HCT116 (cell line): ENCODE measurements around the gene LCP1. TPM values are rescaled to one million over a fixed set of nuclear protein-coding genes. Genes with fewer than 3 reads are reported as not detected.

Experiments
- ATAC-seq: fragments of 200-7000 bp; cut with Tn5 transposase; 2 replicates; pipeline ENCODE4 v1.9.1; 2020; ENCODE audit warnings: mild to moderate bottlenecking, moderate library complexity
- BruUV-seq: library from RNA; stranded (reverse); fragments of 400-500 nt; replicated peaks from 2 replicates; lab custom pipeline; 2021; lab: Mats Ljungman, UMichigan
- CTCF ChIA-PET: fragments of 300-600 bp; sonication (Branson Sonifier 250); formaldehyde crosslinking; loops from one replicate; lab custom pipeline; 2021; ENCODE audit warnings: antibody characterized with exemption; lab: Charles Lee
- POLR2A ChIA-PET: fragments of 300-600, 350-600 bp; sonication (Branson Sonifier 250); formaldehyde crosslinking; loops from one replicate; lab custom pipeline; 2021; ENCODE audit warnings: antibody characterized with exemption; lab: Charles Lee
- RAD21 ChIA-PET, 2 experiments: fragments of 300-600 bp; sonication (Branson Sonifier 250); formaldehyde crosslinking; loops; one replicate each; lab custom pipeline; 2023; ENCODE audit warnings: low total read pairs in 2 of 2; ENCODE audit not compliant: uncharacterized antibody in 2 of 2, unreplicated experiment in 2 of 2, low non-redundant PET in 1 of 2; lab: Charles Lee
- DNase-seq: peaks from one replicate; pipeline ENCODE4 v3.0.0-alpha.2; 2010; ENCODE audit warnings: low read depth, low spot score
- H2AFZ ChIP-seq: fragments of 200-600 bp; shearing (Covaris generic), sonication (generic); 2 replicates; pipeline ENCODE4 v1.6.1; 2017; ENCODE audit warnings: low read depth, mixed run types, mixed read lengths, antibody characterized with exemption, low read length; ENCODE audit not compliant: poor library complexity, severe bottlenecking
- H3K27ac ChIP-seq: 2 replicates; pipeline ENCODE4 v1.5.1; 2012; ENCODE audit warnings: low read depth, low read length
- H3K27me3 ChIP-seq: fragments of 200-600 bp; sonication (generic); 2 replicates; pipeline ENCODE4 v1.6.1; 2016; ENCODE audit warnings: mixed run types, low read length, mixed read lengths; ENCODE audit not compliant: insufficient read depth
- H3K36me3 ChIP-seq, 2 experiments: fragments of 200-500 bp in 1 of 2; fragments of 200-600 bp in 1 of 2; sonication (Bioruptor generic) in 1 of 2; sonication (generic) in 1 of 2; 2 replicates each; pipeline versions ENCODE4 v1.5.1 to v1.6.1; 2014 to 2016; ENCODE audit warnings: low read length in 2 of 2, inconsistent platforms in 1 of 2, mixed read lengths in 1 of 2, mixed run types in 1 of 2; ENCODE audit not compliant: insufficient read depth in 2 of 2, control insufficient read depth in 1 of 2
- H3K4me1 ChIP-seq, 2 experiments: fragments of 200-600 bp in 1 of 2; sonication (generic) in 1 of 2; 2 replicates each; pipeline versions ENCODE4 v1.5.1 to v1.6.1; 2012 to 2017; ENCODE audit warnings: low read length in 2 of 2, inconsistent platforms in 1 of 2, mild to moderate bottlenecking in 1 of 2, mixed read lengths in 1 of 2, mixed run types in 1 of 2, moderate library complexity in 1 of 2; ENCODE audit not compliant: insufficient read depth in 2 of 2, control insufficient read depth in 1 of 2
- H3K4me2 ChIP-seq: fragments of 200-600 bp; sonication (generic); 2 replicates; pipeline ENCODE4 v1.6.1; 2017; ENCODE audit warnings: mixed run types, low read length, mixed read lengths
- H3K4me3 ChIP-seq, 2 experiments: fragments of 200-600 bp in 1 of 2; sonication (generic) in 1 of 2; replicated peaks in 1 of 2; 2 replicates each; pipeline ENCODE4 v1.5.1; 2011 to 2016; ENCODE audit warnings: low read length in 2 of 2, control low read depth in 1 of 2, low read depth in 1 of 2, mild to moderate bottlenecking in 1 of 2, mixed read lengths in 1 of 2, mixed run types in 1 of 2
- H3K79me2 ChIP-seq: fragments of 200-600 bp; sonication (generic); 2 replicates; pipeline ENCODE4 v1.6.1; 2017; ENCODE audit warnings: mild to moderate bottlenecking, mixed run types, low read length, moderate library complexity, mixed read lengths; ENCODE audit not compliant: insufficient read depth
- H3K9ac ChIP-seq: fragments of 200-600 bp; sonication (generic); 2 replicates; pipeline ENCODE4 v1.6.1; 2016; ENCODE audit warnings: low read length, mixed read lengths
- H3K9me2 ChIP-seq: fragments of 200-600 bp; sonication (generic), shearing (Covaris generic); 2 replicates; pipeline ENCODE4 v1.6.1; 2017; ENCODE audit warnings: mixed run types, mild to moderate bottlenecking, moderate library complexity; ENCODE audit not compliant: insufficient read depth
- H3K9me3 ChIP-seq, 2 experiments: fragments of 200-500 bp in 1 of 2; fragments of 200-600 bp in 1 of 2; sonication (Bioruptor generic) in 1 of 2; sonication (generic) in 1 of 2; 2 replicates each; pipeline ENCODE4 v1.6.1; 2014 to 2017; ENCODE audit warnings: low read length in 2 of 2, mixed read lengths in 2 of 2, inconsistent platforms in 1 of 2, low read depth in 1 of 2, mild to moderate bottlenecking in 1 of 2, mixed run types in 1 of 2, moderate library complexity in 1 of 2; ENCODE audit not compliant: control insufficient read depth in 1 of 2, insufficient read depth in 1 of 2
- H4K20me1 ChIP-seq: fragments of 200-600 bp; sonication (generic), shearing (Covaris generic); 2 replicates; pipeline ENCODE4 v1.6.1; 2017; ENCODE audit warnings: mixed run types, mild to moderate bottlenecking, moderate library complexity; ENCODE audit not compliant: insufficient read depth
- POLR2AphosphoS5 ChIP-seq: IDR thresholded peaks from 2 replicates; pipeline ENCODE4 v1.6.1; 2011; ENCODE audit warnings: mild to moderate bottlenecking, low read depth, low read length, moderate library complexity
- RAD21 ChIP-seq: IDR thresholded peaks from 2 replicates; pipeline ENCODE4 v1.6.1; 2012; ENCODE audit warnings: low read depth, mild to moderate bottlenecking
- SIN3A ChIP-seq: IDR thresholded peaks from 2 replicates; pipeline ENCODE4 v1.6.1; 2012; ENCODE audit warnings: low read depth
- SRF ChIP-seq: IDR thresholded peaks from 2 replicates; pipeline ENCODE4 v1.6.1; 2012; ENCODE audit warnings: low read depth
- ZNF274 ChIP-seq: fragments of 200-500 bp; sonication (Bioruptor generic); IDR thresholded peaks from 2 replicates; pipeline ENCODE4 v1.6.1; 2014; ENCODE audit warnings: mild to moderate bottlenecking, low read depth, low read length, inconsistent platforms
- intact Hi-C: fragments of 100-400 bp; cut with micrococcal nuclease; formaldehyde crosslinking; loops from 2 replicates; pipeline ENCODE4 v1.10.0; 2022
- total RNA-seq: library from RNA; stranded (reverse); gene quantifications from one replicate; pipeline ENCODE4 v1.2.1, GENCODE V29; 2021; ENCODE audit not compliant: unreplicated experiment
- TF ChIP-seq, protein P1 (sequence below): IDR thresholded peaks from 2 replicates; pipeline ENCODE4 v1.6.1; 2012; ENCODE audit warnings: low read depth
- TF ChIP-seq, protein P2 (sequence below), 3 experiments: fragments of 200-600 bp in 1 of 3; sonication (generic) in 1 of 3; IDR thresholded peaks in 2 of 3; conservative IDR thresholded peaks in 1 of 3; 2 replicates each; pipeline ENCODE4 v1.5.1; 2012 to 2017; ENCODE audit warnings: low read depth in 2 of 3, low read length in 2 of 3, antibody characterized with exemption in 1 of 3, borderline replicate concordance in 1 of 3, control low read depth in 1 of 3, mild to moderate bottlenecking in 1 of 3, mixed read lengths in 1 of 3, mixed run types in 1 of 3, moderate library complexity in 1 of 3; ENCODE audit not compliant: insufficient read depth in 1 of 3
- TF ChIP-seq, protein P3 (sequence below): IDR thresholded peaks from 2 replicates; pipeline ENCODE4 v1.6.1; 2011; ENCODE audit warnings: mild to moderate bottlenecking, low read length, moderate library complexity; ENCODE audit not compliant: insufficient replicate concordance; ENCODE audit errors: extremely low read depth

Gene LCP1
- total RNA-seq, 1 experiment from 2014 or later = 2.2 TPM

DNA sequence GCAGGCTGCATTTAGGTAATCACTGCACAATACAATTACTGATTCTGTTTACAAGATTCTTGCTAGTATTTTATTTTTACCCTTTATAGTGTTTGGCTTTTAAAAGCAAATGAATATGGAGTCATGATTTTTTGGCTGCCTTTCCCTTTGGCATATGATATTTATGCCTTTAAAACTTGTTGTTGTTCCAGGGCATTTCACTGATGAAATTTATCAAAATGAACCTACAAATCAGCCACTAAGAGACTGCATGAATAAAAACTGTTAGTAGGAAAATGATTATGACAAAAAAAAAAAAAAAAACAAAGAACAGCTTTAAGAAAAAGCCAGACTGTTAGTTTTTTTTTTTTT, 79.7 kb downstream of the LCP1 start:
- Histone ChIP-seq H3K9me2 (no peaks in the 10 kb centered on the region), H3K36me3 (no peaks in the 10 kb centered on the region), H3K27ac (no peak overlapping the region), H3K4me2 (no peak overlapping the region), H4K20me1 (no peaks in the 10 kb centered on the region), H3K27me3 (no peaks in the 10 kb centered on the region), H3K9me3 (no peaks in the 10 kb centered on the region), H3K4me1 (no peaks in the 10 kb centered on the region), H3K4me3 (no peak overlapping the region), H2AFZ (no peak overlapping the region), H3K9ac (no peak overlapping the region), H3K79me2 (no peaks in the 10 kb centered on the region)
- intact Hi-C loops = no loop called here
- ChIA-PET POLR2A (no interaction called here), RAD21 (no interaction called here), CTCF (no interaction called here)
- BruUV-seq = no TSS peak
- no peak for TF ChIP-seq ZNF274
- no peak for TF ChIP-seq RAD21
- TF ChIP-seq, protein P1, sequence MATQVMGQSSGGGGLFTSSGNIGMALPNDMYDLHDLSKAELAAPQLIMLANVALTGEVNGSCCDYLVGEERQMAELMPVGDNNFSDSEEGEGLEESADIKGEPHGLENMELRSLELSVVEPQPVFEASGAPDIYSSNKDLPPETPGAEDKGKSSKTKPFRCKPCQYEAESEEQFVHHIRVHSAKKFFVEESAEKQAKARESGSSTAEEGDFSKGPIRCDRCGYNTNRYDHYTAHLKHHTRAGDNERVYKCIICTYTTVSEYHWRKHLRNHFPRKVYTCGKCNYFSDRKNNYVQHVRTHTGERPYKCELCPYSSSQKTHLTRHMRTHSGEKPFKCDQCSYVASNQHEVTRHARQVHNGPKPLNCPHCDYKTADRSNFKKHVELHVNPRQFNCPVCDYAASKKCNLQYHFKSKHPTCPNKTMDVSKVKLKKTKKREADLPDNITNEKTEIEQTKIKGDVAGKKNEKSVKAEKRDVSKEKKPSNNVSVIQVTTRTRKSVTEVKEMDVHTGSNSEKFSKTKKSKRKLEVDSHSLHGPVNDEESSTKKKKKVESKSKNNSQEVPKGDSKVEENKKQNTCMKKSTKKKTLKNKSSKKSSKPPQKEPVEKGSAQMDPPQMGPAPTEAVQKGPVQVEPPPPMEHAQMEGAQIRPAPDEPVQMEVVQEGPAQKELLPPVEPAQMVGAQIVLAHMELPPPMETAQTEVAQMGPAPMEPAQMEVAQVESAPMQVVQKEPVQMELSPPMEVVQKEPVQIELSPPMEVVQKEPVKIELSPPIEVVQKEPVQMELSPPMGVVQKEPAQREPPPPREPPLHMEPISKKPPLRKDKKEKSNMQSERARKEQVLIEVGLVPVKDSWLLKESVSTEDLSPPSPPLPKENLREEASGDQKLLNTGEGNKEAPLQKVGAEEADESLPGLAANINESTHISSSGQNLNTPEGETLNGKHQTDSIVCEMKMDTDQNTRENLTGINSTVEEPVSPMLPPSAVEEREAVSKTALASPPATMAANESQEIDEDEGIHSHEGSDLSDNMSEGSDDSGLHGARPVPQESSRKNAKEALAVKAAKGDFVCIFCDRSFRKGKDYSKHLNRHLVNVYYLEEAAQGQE = no peak
- no peak for ATAC-seq
- no peak for DNase-seq

DNA sequence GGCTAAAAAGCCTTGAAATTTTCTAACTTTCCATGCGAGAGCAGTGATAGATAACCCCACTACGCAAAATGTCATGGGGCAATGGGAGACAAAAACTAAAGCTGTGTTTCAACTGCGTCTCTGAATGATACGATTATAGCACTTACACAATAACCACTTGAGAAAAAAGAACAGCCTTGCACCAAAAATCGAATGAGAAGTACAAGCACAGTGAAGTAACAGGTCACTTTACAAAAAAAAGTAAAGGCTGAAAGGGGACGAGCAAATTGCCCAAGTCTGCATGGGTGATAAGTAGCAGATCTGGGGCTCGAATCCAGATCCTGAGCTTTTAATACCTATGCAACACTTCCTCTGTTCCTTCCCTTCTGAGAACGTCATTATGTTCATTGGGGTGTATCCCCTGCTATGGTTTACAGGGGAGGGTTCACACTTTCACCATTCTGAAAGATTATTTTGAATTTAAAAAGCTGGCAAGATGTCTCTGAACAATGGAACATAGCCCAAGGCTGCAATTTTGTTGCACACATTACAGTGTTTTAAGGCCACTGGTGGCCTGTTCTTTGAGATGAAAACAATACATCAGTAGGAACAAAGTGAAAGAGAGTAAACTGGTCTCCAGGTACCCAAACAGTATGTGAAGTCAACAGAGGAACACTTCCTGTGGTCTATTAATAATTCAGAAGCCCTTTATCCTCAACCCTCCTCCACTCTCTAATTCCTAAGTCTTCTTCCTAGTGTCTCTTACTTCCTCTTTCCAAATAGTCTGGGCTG, 80.3 kb downstream of the LCP1 start:
- Histone ChIP-seq H3K4me3 (no peak overlapping the region), H3K36me3 (no peaks in the 10 kb centered on the region), H3K4me2 (no peak overlapping the region), H3K79me2 (no peaks in the 10 kb centered on the region), H2AFZ (no peak overlapping the region)
- ChIA-PET RAD21 (no interaction called here), CTCF (no interaction called here)
- DNase-seq = no peak
- TF ChIP-seq POLR2AphosphoS5 (no peak), SRF (no peak), SIN3A (no peak)
- TF ChIP-seq, protein P2, sequence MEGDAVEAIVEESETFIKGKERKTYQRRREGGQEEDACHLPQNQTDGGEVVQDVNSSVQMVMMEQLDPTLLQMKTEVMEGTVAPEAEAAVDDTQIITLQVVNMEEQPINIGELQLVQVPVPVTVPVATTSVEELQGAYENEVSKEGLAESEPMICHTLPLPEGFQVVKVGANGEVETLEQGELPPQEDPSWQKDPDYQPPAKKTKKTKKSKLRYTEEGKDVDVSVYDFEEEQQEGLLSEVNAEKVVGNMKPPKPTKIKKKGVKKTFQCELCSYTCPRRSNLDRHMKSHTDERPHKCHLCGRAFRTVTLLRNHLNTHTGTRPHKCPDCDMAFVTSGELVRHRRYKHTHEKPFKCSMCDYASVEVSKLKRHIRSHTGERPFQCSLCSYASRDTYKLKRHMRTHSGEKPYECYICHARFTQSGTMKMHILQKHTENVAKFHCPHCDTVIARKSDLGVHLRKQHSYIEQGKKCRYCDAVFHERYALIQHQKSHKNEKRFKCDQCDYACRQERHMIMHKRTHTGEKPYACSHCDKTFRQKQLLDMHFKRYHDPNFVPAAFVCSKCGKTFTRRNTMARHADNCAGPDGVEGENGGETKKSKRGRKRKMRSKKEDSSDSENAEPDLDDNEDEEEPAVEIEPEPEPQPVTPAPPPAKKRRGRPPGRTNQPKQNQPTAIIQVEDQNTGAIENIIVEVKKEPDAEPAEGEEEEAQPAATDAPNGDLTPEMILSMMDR (IDR thresholded peaks at IDR 0.05 in 2 of 3, conservative IDR thresholded peaks at IDR 0.05 in 1 of 3; ENCODE audit: borderline replicate concordance in 1 of 3, insufficient read depth in 1 of 3, low read depth in 2 of 3, low read length in 2 of 3) = no peak
- TF ChIP-seq, protein P3, sequence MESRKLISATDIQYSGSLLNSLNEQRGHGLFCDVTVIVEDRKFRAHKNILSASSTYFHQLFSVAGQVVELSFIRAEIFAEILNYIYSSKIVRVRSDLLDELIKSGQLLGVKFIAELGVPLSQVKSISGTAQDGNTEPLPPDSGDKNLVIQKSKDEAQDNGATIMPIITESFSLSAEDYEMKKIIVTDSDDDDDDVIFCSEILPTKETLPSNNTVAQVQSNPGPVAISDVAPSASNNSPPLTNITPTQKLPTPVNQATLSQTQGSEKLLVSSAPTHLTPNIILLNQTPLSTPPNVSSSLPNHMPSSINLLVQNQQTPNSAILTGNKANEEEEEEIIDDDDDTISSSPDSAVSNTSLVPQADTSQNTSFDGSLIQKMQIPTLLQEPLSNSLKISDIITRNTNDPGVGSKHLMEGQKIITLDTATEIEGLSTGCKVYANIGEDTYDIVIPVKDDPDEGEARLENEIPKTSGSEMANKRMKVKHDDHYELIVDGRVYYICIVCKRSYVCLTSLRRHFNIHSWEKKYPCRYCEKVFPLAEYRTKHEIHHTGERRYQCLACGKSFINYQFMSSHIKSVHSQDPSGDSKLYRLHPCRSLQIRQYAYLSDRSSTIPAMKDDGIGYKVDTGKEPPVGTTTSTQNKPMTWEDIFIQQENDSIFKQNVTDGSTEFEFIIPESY = no peak
- TF ChIP-seq, all 23 proteins: peak for 0
- intact Hi-C loops = no loop called here
- POLR2A ChIA-PET = no interaction called here
- no peak overlapping the region for H3K9ac ChIP-seq
- H3K9me3 ChIP-seq = no peaks in the 10 kb centered on the region
- H3K27me3 ChIP-seq = no peaks in the 10 kb centered on the region
- H3K27ac ChIP-seq = no peak overlapping the region
- no peaks in the 10 kb centered on the region for H3K9me2 ChIP-seq
- no TSS peak for BruUV-seq
- H4K20me1 ChIP-seq = no peaks in the 10 kb centered on the region
- H3K4me1 ChIP-seq = no peaks in the 10 kb centered on the region
- no peak for ATAC-seq
